ENCODE data around the gene GLB1L2.

GRCh38 chr11:134332189-134332631, 422 bp downstream of the GLB1L2 start:
- TF ChIP-seq CTCF (IDR thresholded peaks at IDR 0.05) (no peak), POLR2A (IDR thresholded peaks at IDR 0.05; ENCODE audit: low read depth) (no peak), POLR2AphosphoS5 (IDR thresholded peaks at IDR 0.05) (no peak)

Measured in esophagus muscularis mucosa (tissue), 3 donors.